Cardiac fibroblast (primary cell): ENCODE data around the gene GID8.
A peak's percentile ranks its signal among the peaks of the same experiment; 100 is the strongest.

Experiments used
- DNase-seq, 2 donors: peaks; one replicate each; pipeline versions ENCODE4 v3.0.0 to v3.0.0-alpha.2; 2010; ENCODE audit warnings: low read depth in 2 of 2
- H3K4me3 ChIP-seq, 2 donors: replicated peaks in 1 of 2; 1 replicate in 1 of 2; 2 replicates in 1 of 2; pipeline ENCODE4 v1.5.1; 2011; ENCODE audit warnings: low read depth in 2 of 2, low read length in 2 of 2, mild to moderate bottlenecking in 2 of 2, moderate library complexity in 1 of 2
- TF ChIP-seq, protein P1 (sequence below): IDR thresholded peaks from one replicate; pipeline ENCODE4 v1.5.1; 2011; ENCODE audit warnings: low read depth, mild to moderate bottlenecking, low read length, inconsistent platforms

Gene GID8

GRCh38 chr20:62938105-62938888, at the start of gene GID8:
TSS of gene GID8 (plus strand) at chr20:62938147. CDS start at chr20:62941503, 3,356 bp downstream.
- TF ChIP-seq, protein P1, sequence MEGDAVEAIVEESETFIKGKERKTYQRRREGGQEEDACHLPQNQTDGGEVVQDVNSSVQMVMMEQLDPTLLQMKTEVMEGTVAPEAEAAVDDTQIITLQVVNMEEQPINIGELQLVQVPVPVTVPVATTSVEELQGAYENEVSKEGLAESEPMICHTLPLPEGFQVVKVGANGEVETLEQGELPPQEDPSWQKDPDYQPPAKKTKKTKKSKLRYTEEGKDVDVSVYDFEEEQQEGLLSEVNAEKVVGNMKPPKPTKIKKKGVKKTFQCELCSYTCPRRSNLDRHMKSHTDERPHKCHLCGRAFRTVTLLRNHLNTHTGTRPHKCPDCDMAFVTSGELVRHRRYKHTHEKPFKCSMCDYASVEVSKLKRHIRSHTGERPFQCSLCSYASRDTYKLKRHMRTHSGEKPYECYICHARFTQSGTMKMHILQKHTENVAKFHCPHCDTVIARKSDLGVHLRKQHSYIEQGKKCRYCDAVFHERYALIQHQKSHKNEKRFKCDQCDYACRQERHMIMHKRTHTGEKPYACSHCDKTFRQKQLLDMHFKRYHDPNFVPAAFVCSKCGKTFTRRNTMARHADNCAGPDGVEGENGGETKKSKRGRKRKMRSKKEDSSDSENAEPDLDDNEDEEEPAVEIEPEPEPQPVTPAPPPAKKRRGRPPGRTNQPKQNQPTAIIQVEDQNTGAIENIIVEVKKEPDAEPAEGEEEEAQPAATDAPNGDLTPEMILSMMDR = no peak
- peak; percentile 50 to 63 for DNase-seq
- peak within 1 kb of the TSS; percentile 94 to 96 for H3K4me3 ChIP-seq

- H3K4me3 ChIP-seq = no peak overlapping the region
- TF ChIP-seq, protein P1 = no peak
- no peak for DNase-seq
Observed at GRCh38 chr20:62888406-62888805, 49.5 kb upstream of the GID8 start.

GRCh38 chr20:62888910-62889309, 49.0 kb upstream of the GID8 start:
- no peak overlapping the region for H3K4me3 ChIP-seq
- no peak for DNase-seq
- TF ChIP-seq, protein P1 = no peak

DNA sequence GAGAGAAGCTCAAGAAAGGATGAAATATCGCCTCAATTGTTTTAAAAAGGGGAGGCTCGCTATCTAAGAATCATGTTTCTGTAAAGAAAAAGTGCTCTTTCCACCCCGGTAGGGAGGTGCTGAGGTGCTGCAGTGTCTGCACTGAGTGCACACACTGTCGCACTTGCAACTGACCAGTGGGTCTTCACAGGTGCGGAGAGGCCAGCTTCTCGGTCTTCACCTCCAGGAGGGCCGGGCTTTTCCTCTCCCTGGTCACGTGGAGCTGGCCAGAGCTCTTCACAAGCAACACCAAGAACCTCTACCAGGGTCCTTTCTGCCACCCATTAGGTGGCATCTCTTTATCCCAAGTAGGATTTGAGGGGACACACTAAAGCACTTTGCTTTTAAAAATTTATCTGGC, 48.5 kb upstream of the GID8 start:
- TF ChIP-seq, protein P1 = no peak
- no peak overlapping the region for H3K4me3 ChIP-seq

DNA sequence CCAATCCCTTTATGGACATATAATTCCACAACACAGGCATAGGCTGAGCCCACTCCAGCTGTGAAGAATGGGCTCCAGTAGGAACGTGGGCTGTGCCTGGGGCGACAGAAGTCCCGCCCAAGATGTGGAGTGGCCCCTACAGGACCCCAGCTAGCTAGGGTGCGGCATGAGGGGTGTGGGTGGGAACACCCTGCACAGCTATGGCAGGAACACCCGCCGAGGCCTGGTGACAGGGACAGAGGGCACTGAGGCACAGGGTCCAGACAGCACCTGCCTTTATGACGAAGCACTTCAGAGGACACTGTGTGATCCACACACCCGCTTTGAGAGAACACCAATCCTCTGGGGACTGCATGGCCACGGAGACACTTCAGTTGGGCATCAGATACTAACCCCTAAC, 48.1 kb upstream of the GID8 start:
- no peak overlapping the region for H3K4me3 ChIP-seq
- TF ChIP-seq, protein P1 = no peak
- DNase-seq = no peak

More for the DNA sequence above, 48.5 kb upstream of the GID8 start:
- no peak for DNase-seq

GRCh38 chr20:62890444-62890843, 47.5 kb upstream of the GID8 start:
- H3K4me3 ChIP-seq = no peak overlapping the region
- DNase-seq = no peak
- TF ChIP-seq, protein P1 = no peak
